Loucy (cell line): ENCODE data around the gene SWI5.
"Not testable (repeated sequence)": the region's sequence is repeated elsewhere in the genome, so short reads cannot be mapped to it uniquely, and the experiment has no call there.

Experiments
- H2AFZ ChIP-seq: fragments of 200-600 bp; sonication (generic); 2 replicates; pipeline ENCODE4 v1.6.0; 2016; ENCODE audit warnings: antibody characterized with exemption, mild to moderate bottlenecking, low read length, moderate library complexity
- H3F3A ChIP-seq: fragments of 200-600 bp; 2 replicates; pipeline ENCODE4 v1.6.0; 2016; ENCODE audit warnings: antibody characterized with exemption, low read depth, mild to moderate bottlenecking
- H3K27me3 ChIP-seq: fragments of 200-600 bp; sonication (generic); 2 replicates; pipeline ENCODE4 v1.6.1; 2014; ENCODE audit warnings: low read length, mild to moderate bottlenecking; ENCODE audit not compliant: insufficient read depth, poor library complexity, severe bottlenecking
- H3K36me3 ChIP-seq: fragments of 200-600 bp; sonication (generic); 2 replicates; pipeline ENCODE4 v1.6.1; 2016; ENCODE audit warnings: low read length; ENCODE audit not compliant: insufficient read depth
- H3K4me1 ChIP-seq: fragments of 200-600 bp; sonication (generic); 2 replicates; pipeline ENCODE4 v1.5.1; 2014; ENCODE audit warnings: low read length, mild to moderate bottlenecking; ENCODE audit not compliant: insufficient read depth, poor library complexity, severe bottlenecking
- H3K4me2 ChIP-seq: fragments of 200-600 bp; sonication (generic); 2 replicates; pipeline ENCODE4 v1.6.0; 2014; ENCODE audit warnings: antibody characterized with exemption, low read length, low read depth, mild to moderate bottlenecking; ENCODE audit not compliant: poor library complexity, severe bottlenecking
- H3K4me3 ChIP-seq: fragments of 200-600 bp; sonication (generic); 2 replicates; pipeline ENCODE4 v1.5.1; 2014; ENCODE audit warnings: low read length, mild to moderate bottlenecking, mixed read lengths; ENCODE audit not compliant: poor library complexity, severe bottlenecking
- H3K79me2 ChIP-seq: fragments of 200-600 bp; sonication (generic); 2 replicates; pipeline ENCODE4 v1.6.1; 2014; ENCODE audit warnings: low read length; ENCODE audit not compliant: insufficient read depth
- H3K9ac ChIP-seq: fragments of 200-600 bp; sonication (generic); 2 replicates; pipeline ENCODE4 v1.6.0; 2014; ENCODE audit warnings: mild to moderate bottlenecking, low read depth, low read length, moderate library complexity; ENCODE audit not compliant: poor library complexity, severe bottlenecking
- H3K9me2 ChIP-seq: fragments of 200-600 bp; sonication (generic); replicated peaks from 2 replicates; pipeline ENCODE4 v1.6.1; 2016; ENCODE audit warnings: low read depth, low read length, mixed read lengths
- H3K9me3 ChIP-seq: fragments of 200-600 bp; sonication (generic); 2 replicates; pipeline ENCODE4 v1.6.1; 2014; ENCODE audit warnings: mild to moderate bottlenecking, antibody characterized with exemption, low read length, low read depth; ENCODE audit not compliant: insufficient read depth
- H4K20me1 ChIP-seq: fragments of 200-600 bp; sonication (generic); 2 replicates; pipeline ENCODE4 v1.6.0; 2014; ENCODE audit warnings: antibody characterized with exemption, low read length, mild to moderate bottlenecking; ENCODE audit not compliant: insufficient read depth, poor library complexity, severe bottlenecking
- EZH2phosphoT487 ChIP-seq: fragments of 200-600 bp; IDR thresholded peaks from 2 replicates; pipeline ENCODE4 v1.6.1; 2018; ENCODE audit warnings: antibody characterized with exemption, mild to moderate bottlenecking, moderate library complexity, borderline replicate concordance
- TF ChIP-seq, protein P1 (sequence below): fragments of 200-600 bp; sonication (generic); conservative IDR thresholded peaks from 2 replicates; pipeline ENCODE4 v1.5.1; 2014; ENCODE audit warnings: mild to moderate bottlenecking, antibody characterized with exemption, low read length

The SWI5 gene

DNA sequence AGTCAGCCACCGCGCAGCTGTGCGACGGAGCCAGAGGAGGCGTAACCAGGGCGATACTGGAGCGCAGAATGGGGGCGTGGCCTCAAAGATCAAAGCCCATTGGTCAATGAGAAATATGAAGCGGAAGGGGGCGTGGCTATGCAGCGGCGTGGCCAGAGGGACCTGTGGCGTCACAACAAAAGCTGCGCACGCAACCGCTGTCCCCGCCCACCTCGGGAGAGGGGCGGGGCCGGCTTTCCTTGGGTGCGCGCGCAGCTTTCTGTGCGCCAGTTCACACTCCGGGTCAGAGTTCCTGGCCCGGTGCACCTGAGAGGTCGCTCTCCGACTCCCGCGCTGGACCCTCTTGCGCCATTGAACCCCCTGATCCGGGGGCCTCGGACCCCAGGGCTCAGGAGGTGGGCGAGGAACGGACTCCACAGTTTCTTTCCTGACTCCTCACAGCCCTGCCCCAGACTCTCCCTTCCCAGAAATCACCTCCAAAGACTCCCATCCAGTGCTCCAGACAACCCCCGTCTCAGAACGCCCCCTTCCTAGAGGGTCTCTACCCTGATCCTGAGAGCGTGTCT is at the start of gene SWI5:
SWI5 (plus strand) TSS at position 269 of the 566 bp plus-strand sequence.
- H3K9me2 ChIP-seq, result no peaks in the 10 kb centered on the region
- peak within 1 kb of the TSS; percentile 78 for H2AFZ ChIP-seq
- no peaks in the 10 kb centered on the region for H3F3A ChIP-seq
- H3K4me1 ChIP-seq, result peaks cover 33% of the 10 kb centered on the region
- H3K9me3 ChIP-seq, result no peaks in the 10 kb centered on the region
- peak within 1 kb of the TSS; percentile 100 for H3K4me2 ChIP-seq
- H3K79me2 ChIP-seq, result peaks cover 26% of the 10 kb centered on the region
- H4K20me1 ChIP-seq, result peaks cover 14% of the 10 kb centered on the region
- peak within 1 kb of the TSS; percentile 84 for H3K4me3 ChIP-seq
- H3K27me3 ChIP-seq, result no peaks in the 10 kb centered on the region
- H3K36me3 ChIP-seq, result no peaks in the 10 kb centered on the region
- H3K9ac ChIP-seq, result peak within 1 kb of the TSS; percentile 92
- TF ChIP-seq EZH2phosphoT487, result no peak
- TF ChIP-seq, protein P1, sequence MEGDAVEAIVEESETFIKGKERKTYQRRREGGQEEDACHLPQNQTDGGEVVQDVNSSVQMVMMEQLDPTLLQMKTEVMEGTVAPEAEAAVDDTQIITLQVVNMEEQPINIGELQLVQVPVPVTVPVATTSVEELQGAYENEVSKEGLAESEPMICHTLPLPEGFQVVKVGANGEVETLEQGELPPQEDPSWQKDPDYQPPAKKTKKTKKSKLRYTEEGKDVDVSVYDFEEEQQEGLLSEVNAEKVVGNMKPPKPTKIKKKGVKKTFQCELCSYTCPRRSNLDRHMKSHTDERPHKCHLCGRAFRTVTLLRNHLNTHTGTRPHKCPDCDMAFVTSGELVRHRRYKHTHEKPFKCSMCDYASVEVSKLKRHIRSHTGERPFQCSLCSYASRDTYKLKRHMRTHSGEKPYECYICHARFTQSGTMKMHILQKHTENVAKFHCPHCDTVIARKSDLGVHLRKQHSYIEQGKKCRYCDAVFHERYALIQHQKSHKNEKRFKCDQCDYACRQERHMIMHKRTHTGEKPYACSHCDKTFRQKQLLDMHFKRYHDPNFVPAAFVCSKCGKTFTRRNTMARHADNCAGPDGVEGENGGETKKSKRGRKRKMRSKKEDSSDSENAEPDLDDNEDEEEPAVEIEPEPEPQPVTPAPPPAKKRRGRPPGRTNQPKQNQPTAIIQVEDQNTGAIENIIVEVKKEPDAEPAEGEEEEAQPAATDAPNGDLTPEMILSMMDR, result no peak

DNA sequence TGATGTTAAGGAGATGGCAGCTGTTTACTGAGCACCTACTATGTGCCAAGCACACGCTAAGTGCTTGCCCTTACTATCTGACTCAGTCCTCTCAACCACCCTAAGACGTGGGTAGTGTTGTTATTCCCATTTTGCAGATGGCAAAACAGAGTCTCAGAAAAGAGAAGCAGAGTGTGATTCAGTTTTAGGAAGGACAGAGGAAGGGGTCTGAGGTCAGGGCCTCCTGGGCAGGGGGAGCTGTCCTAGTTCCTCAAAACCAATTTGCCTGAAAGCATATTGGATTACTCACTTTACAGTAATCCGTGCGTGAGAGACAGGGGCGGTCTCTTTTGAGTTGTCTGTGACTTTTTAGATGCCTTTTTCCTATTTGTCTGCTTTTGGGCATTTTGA is 49.7 kb upstream of the SWI5 start:
- Histone ChIP-seq H3F3A (no peaks in the 10 kb centered on the region), H3K9me3 (no peaks in the 10 kb centered on the region), H3K9me2 (no peaks in the 10 kb centered on the region), H3K4me3 (no peak overlapping the region), H3K36me3 (no peaks in the 10 kb centered on the region), H3K4me2 (no peak overlapping the region), H3K27me3 (no peaks in the 10 kb centered on the region), H3K79me2 (no peaks in the 10 kb centered on the region), H3K9ac (no peak overlapping the region), H2AFZ (no peak overlapping the region), H4K20me1 (no peaks in the 10 kb centered on the region), H3K4me1 (no peaks in the 10 kb centered on the region)
- TF ChIP-seq, protein P1, result no peak
- no peak for TF ChIP-seq EZH2phosphoT487

DNA sequence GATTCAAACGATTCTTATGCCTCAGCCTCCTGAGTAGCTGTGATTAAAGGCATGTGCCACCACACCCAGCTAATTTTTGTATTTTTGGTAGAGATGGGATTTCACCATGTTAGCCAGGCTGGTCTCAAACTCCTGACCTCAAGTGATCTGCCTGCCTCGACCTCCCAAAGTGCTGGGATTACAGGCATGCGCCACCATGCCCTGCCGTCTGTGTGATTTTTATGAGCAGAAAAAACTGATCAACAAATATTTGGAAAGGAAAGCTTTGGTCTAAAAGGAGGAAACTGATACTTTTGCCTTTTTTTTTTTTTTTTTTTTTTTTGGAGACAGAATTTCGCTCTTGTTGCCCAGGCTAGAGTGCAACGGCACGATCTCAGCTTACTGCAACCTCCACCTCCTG is 45.2 kb upstream of the SWI5 start:
- H3K9ac ChIP-seq, H3K4me1 ChIP-seq, H3K9me2 ChIP-seq, H2AFZ ChIP-seq, H3K27me3 ChIP-seq, H3K9me3 ChIP-seq, H3K36me3 ChIP-seq, H4K20me1 ChIP-seq, H3K4me3 ChIP-seq, H3F3A ChIP-seq, H3K79me2 ChIP-seq, H3K4me2 ChIP-seq: not testable (repeated sequence)
